Measurements from ENCODE around the gene CALD1.

- TF ChIP-seq POLR2A (IDR thresholded peaks at IDR 0.05) (no peak), CTCF (IDR thresholded peaks at IDR 0.05) (no peak)
Observed at GRCh38 chr7:134774119-134774518, 5.3 kb upstream of the CALD1 start.
